Measurements from ENCODE around the gene RBM25.
"Not testable (repeated sequence)": the region's sequence is repeated elsewhere in the genome, so short reads cannot be mapped to it uniquely, and the experiment has no call there.

The RBM25 gene

GRCh38 chr14:73026243-73026844 lies 32.0 kb upstream of the RBM25 start:
- H3K4me1 ChIP-seq (ENCODE audit: control insufficient read depth in 1 of 2, insufficient read depth in 1 of 2, low read depth in 1 of 2, low read length in 1 of 2), result peaks cover 31 to 38% of the 10 kb centered on the region in 2 experiments
- no peaks in the 10 kb centered on the region for H3K27me3 ChIP-seq
- TF ChIP-seq CTCF (IDR thresholded peaks at IDR 0.05), result no peak
- H3K4me3 ChIP-seq (ENCODE audit: low read depth in 1 of 2, low read length in 1 of 2), result peak overlapping the region; percentile 78 to 83
- H3K36me3 ChIP-seq, result peaks cover 25% of the 10 kb centered on the region
- peak overlapping the region; percentile 92 for H3K27ac ChIP-seq
- H3K9me3 ChIP-seq, result no peaks in the 10 kb centered on the region

GRCh38 chr14:73026845-73027542 lies 31.3 kb upstream of the RBM25 start, which contains the start of gene ZFYVE1:
TSS of gene ZFYVE1 (minus strand) at chr14:73027106. CDS start at chr14:73024508, 2,598 bp downstream.
- TF ChIP-seq CTCF (IDR thresholded peaks at IDR 0.05), result peak; percentile 16
- peak within 1 kb of the TSS; percentile 78 to 83 for H3K4me3 ChIP-seq (ENCODE audit: low read depth in 1 of 2, low read length in 1 of 2)
- H3K4me1 ChIP-seq (ENCODE audit: control insufficient read depth in 1 of 2, insufficient read depth in 1 of 2, low read depth in 1 of 2, low read length in 1 of 2), result peaks cover 31 to 38% of the 10 kb centered on the region in 2 experiments
- no peaks in the 10 kb centered on the region for H3K27me3 ChIP-seq
- peak within 1 kb of the TSS; percentile 92 for H3K27ac ChIP-seq
- no peaks in the 10 kb centered on the region for H3K9me3 ChIP-seq
- peaks cover 22% of the 10 kb centered on the region for H3K36me3 ChIP-seq

- Histone ChIP-seq H3K9me3 (no peaks in the 10 kb centered on the region), H3K27me3 (no peaks in the 10 kb centered on the region), H3K4me1 (ENCODE audit: control insufficient read depth in 1 of 2, insufficient read depth in 1 of 2, low read depth in 1 of 2, low read length in 1 of 2) (peaks cover 31 to 38% of the 10 kb centered on the region in 2 experiments), H3K27ac (peak overlapping the region; percentile 92), H3K36me3 (peaks cover 17% of the 10 kb centered on the region), H3K4me3 (ENCODE audit: low read depth in 1 of 2, low read length in 1 of 2) (peak overlapping the region; percentile 78 to 83)
- no peak for TF ChIP-seq CTCF (IDR thresholded peaks at IDR 0.05)
These were observed 30.8 kb upstream of the RBM25 start for GRCh38 chr14:73027546-73027945.

GRCh38 chr14:73027984-73028383 lies 30.4 kb upstream of the RBM25 start:
- no peak for TF ChIP-seq CTCF (IDR thresholded peaks at IDR 0.05)
- no peak overlapping the region for H3K27ac ChIP-seq

GRCh38 chr14:73036706-73037450 lies 21.5 kb upstream of the RBM25 start:
- not testable (repeated sequence) for H3K4me3 ChIP-seq (ENCODE audit: low read depth in 1 of 2, low read length in 1 of 2); H3K4me1 ChIP-seq (ENCODE audit: control insufficient read depth in 1 of 2, insufficient read depth in 1 of 2, low read depth in 1 of 2, low read length in 1 of 2); H3K36me3 ChIP-seq; H3K27me3 ChIP-seq; H3K9me3 ChIP-seq; H3K27ac ChIP-seq

More at GRCh38 chr14:73027984-73028383, 30.4 kb upstream of the RBM25 start:
- no peaks in the 10 kb centered on the region for H3K9me3 ChIP-seq
- H3K4me3 ChIP-seq (ENCODE audit: low read depth in 1 of 2, low read length in 1 of 2), result no peak overlapping the region
- no peaks in the 10 kb centered on the region for H3K27me3 ChIP-seq
- peaks cover 13% of the 10 kb centered on the region for H3K36me3 ChIP-seq
- peaks cover 31 to 38% of the 10 kb centered on the region in 2 experiments for H3K4me1 ChIP-seq (ENCODE audit: control insufficient read depth in 1 of 2, insufficient read depth in 1 of 2, low read depth in 1 of 2, low read length in 1 of 2)

Data from neutrophil (primary cell).